PFSK-1 (cell line): ENCODE results near the gene UBE2L3.

Experiments used
- FOXP2 ChIP-seq: optimal IDR thresholded peaks from 2 replicates; pipeline ENCODE3; 2011; ENCODE audit warnings: borderline replicate concordance, control low read depth, inconsistent platforms; ENCODE audit not compliant: insufficient read depth; ENCODE audit errors: extremely low read length, extremely low read depth
- POLR2AphosphoS5 ChIP-seq: IDR thresholded peaks from 2 replicates; pipeline ENCODE4 v1.6.1; 2012; ENCODE audit warnings: low read depth, mild to moderate bottlenecking, control low read depth, low read length, moderate library complexity
- SIN3A ChIP-seq: IDR thresholded peaks from 2 replicates; pipeline ENCODE4 v1.6.1; 2012; ENCODE audit warnings: mild to moderate bottlenecking, low read length, moderate library complexity, borderline replicate concordance; ENCODE audit not compliant: insufficient read depth
- TAF1 ChIP-seq: IDR thresholded peaks from 2 replicates; pipeline ENCODE4 v1.6.1; 2012; ENCODE audit warnings: low read length, control low read depth, borderline replicate concordance; ENCODE audit not compliant: insufficient read depth
- TF ChIP-seq, protein P1 (sequence below), 2 experiments: IDR thresholded peaks; 2 replicates each; pipeline versions ENCODE4 v1.6.1 to v1.8.0; 2011 to 2012; ENCODE audit warnings: low read depth in 2 of 2, low read length in 2 of 2, control low read depth in 1 of 2, inconsistent platforms in 1 of 2, mild to moderate bottlenecking in 1 of 2, moderate library complexity in 1 of 2; ENCODE audit not compliant: insufficient read depth in 1 of 2

UBE2L3 gene

DNA sequence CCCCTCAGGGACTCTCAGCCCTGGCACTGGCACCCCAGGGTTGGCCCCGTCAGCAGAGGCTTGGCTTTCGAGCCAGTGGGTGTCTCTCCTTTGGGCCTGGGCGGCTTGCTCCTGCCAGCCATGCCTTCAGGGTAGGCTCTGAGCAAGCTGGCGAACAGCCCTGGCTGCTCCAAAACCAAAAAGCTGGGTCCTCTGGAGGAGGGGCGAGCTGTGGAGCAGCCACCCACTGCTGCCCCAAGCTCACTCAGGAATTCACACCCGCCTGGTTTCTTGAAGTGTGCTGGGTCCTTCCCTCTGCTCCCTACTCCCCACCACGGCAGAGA lies 56.1 kb downstream of the UBE2L3 start:
- TF ChIP-seq FOXP2 (no peak), POLR2AphosphoS5 (no peak), SIN3A (no peak), TAF1 (no peak)
- TF ChIP-seq, protein P1, sequence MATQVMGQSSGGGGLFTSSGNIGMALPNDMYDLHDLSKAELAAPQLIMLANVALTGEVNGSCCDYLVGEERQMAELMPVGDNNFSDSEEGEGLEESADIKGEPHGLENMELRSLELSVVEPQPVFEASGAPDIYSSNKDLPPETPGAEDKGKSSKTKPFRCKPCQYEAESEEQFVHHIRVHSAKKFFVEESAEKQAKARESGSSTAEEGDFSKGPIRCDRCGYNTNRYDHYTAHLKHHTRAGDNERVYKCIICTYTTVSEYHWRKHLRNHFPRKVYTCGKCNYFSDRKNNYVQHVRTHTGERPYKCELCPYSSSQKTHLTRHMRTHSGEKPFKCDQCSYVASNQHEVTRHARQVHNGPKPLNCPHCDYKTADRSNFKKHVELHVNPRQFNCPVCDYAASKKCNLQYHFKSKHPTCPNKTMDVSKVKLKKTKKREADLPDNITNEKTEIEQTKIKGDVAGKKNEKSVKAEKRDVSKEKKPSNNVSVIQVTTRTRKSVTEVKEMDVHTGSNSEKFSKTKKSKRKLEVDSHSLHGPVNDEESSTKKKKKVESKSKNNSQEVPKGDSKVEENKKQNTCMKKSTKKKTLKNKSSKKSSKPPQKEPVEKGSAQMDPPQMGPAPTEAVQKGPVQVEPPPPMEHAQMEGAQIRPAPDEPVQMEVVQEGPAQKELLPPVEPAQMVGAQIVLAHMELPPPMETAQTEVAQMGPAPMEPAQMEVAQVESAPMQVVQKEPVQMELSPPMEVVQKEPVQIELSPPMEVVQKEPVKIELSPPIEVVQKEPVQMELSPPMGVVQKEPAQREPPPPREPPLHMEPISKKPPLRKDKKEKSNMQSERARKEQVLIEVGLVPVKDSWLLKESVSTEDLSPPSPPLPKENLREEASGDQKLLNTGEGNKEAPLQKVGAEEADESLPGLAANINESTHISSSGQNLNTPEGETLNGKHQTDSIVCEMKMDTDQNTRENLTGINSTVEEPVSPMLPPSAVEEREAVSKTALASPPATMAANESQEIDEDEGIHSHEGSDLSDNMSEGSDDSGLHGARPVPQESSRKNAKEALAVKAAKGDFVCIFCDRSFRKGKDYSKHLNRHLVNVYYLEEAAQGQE (IDR thresholded peaks at IDR 0.05; ENCODE audit: insufficient read depth in 1 of 2, low read depth in 2 of 2, low read length in 2 of 2): no peak

- TF ChIP-seq, protein P1 (IDR thresholded peaks at IDR 0.05; ENCODE audit: insufficient read depth in 1 of 2, low read depth in 2 of 2, low read length in 2 of 2): no peak
- TF ChIP-seq POLR2AphosphoS5: peak; percentile 17; the same call in 1 of the 2 replicates
Observed at GRCh38 chr22:21624120-21624879, 56.8 kb downstream of the UBE2L3 start.

GRCh38 chr22:21624880-21625791 lies 57.6 kb downstream of the UBE2L3 start:
- TF ChIP-seq POLR2AphosphoS5 (no peak), SIN3A (no peak), TAF1 (no peak), FOXP2 (no peak)
- TF ChIP-seq, protein P1 (IDR thresholded peaks at IDR 0.05; ENCODE audit: insufficient read depth in 1 of 2, low read depth in 2 of 2, low read length in 2 of 2): no peak

- TF ChIP-seq FOXP2 (no peak), SIN3A (no peak), TAF1 (no peak), POLR2AphosphoS5 (no peak)
- TF ChIP-seq, protein P1 (IDR thresholded peaks at IDR 0.05; ENCODE audit: insufficient read depth in 1 of 2, low read depth in 2 of 2, low read length in 2 of 2): no peak
Observed at GRCh38 chr22:21626073-21626734, 58.7 kb downstream of the UBE2L3 start.
